D721Med (cell line): ENCODE measurements around the gene GGTA1.

ENCODE experiments used
- DNase-seq: peaks from one replicate; pipeline ENCODE4 v3.0.0; 2011; ENCODE audit warnings: low spot score; ENCODE audit not compliant: insufficient read length
- FAIRE-seq: peaks from 2 replicates; lab custom pipeline; 2011; peaks lifted over from hg19 to GRCh38; lab: Jason Lieb, UNC
- TF ChIP-seq, protein P1 (sequence below): IDR thresholded peaks from 2 replicates; pipeline ENCODE4 v1.5.1; 2012; ENCODE audit warnings: mild to moderate bottlenecking, control low read depth; ENCODE audit not compliant: insufficient read depth; ENCODE audit errors: missing control alignments

Gene GGTA1

GRCh38 chr9:121510766-121511550, 11.3 kb upstream of the GGTA1 start:
- FAIRE-seq, result no peak
- DNase-seq, result no peak
- TF ChIP-seq, protein P1, sequence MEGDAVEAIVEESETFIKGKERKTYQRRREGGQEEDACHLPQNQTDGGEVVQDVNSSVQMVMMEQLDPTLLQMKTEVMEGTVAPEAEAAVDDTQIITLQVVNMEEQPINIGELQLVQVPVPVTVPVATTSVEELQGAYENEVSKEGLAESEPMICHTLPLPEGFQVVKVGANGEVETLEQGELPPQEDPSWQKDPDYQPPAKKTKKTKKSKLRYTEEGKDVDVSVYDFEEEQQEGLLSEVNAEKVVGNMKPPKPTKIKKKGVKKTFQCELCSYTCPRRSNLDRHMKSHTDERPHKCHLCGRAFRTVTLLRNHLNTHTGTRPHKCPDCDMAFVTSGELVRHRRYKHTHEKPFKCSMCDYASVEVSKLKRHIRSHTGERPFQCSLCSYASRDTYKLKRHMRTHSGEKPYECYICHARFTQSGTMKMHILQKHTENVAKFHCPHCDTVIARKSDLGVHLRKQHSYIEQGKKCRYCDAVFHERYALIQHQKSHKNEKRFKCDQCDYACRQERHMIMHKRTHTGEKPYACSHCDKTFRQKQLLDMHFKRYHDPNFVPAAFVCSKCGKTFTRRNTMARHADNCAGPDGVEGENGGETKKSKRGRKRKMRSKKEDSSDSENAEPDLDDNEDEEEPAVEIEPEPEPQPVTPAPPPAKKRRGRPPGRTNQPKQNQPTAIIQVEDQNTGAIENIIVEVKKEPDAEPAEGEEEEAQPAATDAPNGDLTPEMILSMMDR, result no peak

- FAIRE-seq, result no peak
- DNase-seq, result no peak
- TF ChIP-seq, protein P1, result no peak
These were observed 9.5 kb upstream of the GGTA1 start for GRCh38 chr9:121509180-121509579.

DNA sequence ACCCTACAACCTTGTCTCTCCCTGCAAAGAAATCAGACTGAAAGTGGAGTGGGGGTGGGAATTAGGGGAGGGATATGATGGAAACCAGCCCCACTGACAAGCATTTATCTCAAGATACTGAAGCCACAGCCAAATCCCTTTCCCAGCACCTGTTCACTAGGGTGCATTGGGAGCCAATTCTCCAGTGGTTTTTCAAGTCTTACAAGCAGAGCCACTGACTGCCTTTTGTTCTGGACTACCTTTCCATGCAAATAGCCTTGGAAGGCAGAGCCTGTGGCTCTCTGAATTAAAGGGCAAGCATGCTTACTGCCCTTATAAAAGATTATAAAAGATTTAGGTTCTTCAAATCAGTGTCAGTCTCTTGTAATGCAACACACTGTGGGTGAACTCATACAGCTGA, 8.8 kb upstream of the GGTA1 start:
- DNase-seq (no peak), FAIRE-seq (no peak)
- TF ChIP-seq, protein P1, result no peak

DNA sequence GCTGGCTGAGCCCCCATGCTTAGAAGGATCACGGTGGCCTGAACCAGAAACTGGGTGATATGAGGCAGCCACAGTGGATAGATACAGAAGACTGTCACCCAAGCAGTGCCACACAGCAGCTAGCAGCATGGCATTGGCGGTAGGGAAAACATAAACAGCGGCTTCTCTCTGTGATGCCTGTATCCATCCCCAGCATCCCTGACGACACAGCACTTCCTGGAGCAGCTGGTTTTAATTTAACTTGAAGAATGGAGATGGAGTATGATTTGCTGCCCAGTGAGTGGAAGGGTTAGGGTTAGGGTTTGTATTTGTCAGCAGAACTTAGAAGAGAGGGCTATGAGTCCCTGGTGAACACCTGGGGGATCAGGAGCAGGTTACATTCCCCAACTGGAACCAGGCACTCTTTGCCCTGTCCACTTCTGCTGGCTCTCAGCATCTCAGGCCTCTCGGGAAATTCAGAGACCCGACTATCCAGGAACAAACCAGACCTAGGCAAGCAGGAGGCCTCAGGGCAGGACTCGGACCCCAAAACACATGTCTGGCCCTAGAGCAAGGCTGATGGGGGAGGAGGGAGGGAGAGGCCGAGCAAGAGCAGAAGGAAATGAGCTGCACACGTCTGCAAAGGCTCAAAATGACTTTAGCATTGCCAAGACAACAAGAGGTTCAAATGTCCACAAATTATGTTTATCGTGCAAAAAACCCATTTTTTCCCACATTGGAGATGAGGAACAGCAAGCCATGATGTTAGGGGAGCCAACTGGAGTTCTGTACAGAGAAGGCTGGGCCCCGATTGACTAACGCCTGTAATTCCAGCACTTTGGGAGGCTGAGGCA, 6.5 kb upstream of the GGTA1 start:
- DNase-seq (no peak), FAIRE-seq (no peak)
- TF ChIP-seq, protein P1, result no peak

- FAIRE-seq, result no peak
- DNase-seq, result no peak
These were observed 3.8 kb upstream of the GGTA1 start for GRCh38 chr9:121503444-121503843.

DNA sequence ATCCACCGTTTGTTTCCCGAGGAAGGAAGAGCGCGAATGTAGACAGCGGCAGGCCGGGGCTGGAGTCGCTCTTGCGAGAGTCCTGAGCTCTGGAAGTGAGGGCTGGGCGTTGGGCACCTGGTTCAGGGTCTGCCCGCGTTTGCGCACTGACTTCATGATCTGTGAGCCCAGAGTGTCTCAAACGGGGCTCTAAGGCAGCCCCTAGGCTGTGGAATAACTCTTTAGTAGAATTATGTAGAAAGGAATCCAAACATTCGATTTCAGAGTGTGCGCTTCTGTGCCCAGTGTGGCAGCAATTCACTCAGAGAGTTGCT, 478 bp upstream of the GGTA1 start:
- no peak for FAIRE-seq
- no peak for DNase-seq
- TF ChIP-seq, protein P1, result no peak

More at GRCh38 chr9:121503444-121503843, 3.8 kb upstream of the GGTA1 start:
- TF ChIP-seq, protein P1, result no peak

- no peak for DNase-seq
These were observed 542 bp downstream of the GGTA1 start for GRCh38 chr9:121499177-121499426.

More at GRCh38 chr9:121499177-121499426, 542 bp downstream of the GGTA1 start:
- no peak for FAIRE-seq
- TF ChIP-seq, protein P1, result no peak
